GM15510 (cell line): ENCODE data around the gene INA.
"Not testable (repeated sequence)": the region's sequence is repeated elsewhere in the genome, so short reads cannot be mapped to it uniquely, and the experiment has no call there.

ENCODE experiments used
- POLR2A ChIP-seq: IDR thresholded peaks from 3 replicates; pipeline ENCODE4 v1.6.1; 2011; ENCODE audit warnings: borderline replicate concordance; ENCODE audit not compliant: insufficient read length; ENCODE audit errors: extremely low read depth

The INA gene

DNA sequence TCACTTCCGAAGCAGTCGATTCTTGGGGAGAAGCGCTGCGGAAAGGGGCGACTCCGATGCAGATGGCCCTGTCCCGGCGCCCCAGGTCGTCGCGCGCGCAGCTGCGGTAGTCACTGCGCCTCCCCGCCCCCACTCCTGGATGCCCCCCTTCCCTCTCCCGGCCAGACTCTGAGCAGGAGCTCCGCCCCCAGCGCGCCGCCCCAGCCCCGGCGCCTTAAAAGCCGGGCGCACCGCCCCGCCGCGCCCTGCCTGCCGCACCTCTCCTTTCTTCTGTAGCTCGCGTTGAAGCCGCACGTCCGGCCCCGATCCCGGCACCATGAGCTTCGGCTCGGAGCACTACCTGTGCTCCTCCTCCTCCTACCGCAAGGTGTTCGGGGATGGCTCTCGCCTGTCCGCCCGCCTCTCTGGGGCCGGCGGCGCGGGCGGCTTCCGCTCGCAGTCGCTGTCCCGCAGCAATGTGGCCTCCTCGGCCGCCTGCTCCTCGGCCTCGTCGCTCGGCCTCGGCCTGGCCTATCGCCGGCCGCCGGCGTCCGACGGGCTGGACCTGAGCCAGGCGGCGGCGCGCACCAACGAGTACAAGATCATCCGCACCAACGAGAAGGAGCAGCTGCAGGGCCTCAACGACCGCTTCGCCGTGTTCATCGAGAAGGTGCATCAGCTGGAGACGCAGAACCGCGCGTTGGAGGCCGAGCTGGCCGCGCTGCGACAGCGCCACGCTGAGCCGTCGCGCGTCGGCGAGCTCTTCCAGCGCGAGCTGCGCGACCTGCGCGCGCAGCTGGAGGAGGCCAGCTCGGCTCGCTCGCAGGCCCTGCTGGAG, at the start of gene INA:
INA (plus strand) TSS at position 243 of the 817 bp plus-strand sequence; CDS start at position 317, 74 bp downstream.
- no peak for TF ChIP-seq POLR2A

DNA sequence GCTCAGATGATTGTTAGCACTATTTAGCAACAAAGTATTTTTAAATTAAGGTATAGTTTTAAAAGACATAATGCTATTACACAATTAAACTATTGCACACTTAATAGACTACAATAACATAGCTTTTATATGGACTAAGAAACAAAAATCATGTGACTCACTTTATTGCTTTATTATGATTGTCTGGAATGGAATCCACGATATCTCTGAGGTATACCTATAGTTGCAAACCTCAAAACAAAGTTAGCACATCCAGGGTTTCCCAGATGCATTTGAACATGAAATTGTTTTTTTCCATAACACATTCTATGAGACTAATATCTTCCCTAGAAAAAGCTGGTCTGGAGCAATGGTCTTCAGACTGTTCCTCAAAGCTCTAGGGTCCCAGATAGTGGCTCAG, 49.5 kb upstream of the INA start:
- TF ChIP-seq POLR2A: no peak

DNA sequence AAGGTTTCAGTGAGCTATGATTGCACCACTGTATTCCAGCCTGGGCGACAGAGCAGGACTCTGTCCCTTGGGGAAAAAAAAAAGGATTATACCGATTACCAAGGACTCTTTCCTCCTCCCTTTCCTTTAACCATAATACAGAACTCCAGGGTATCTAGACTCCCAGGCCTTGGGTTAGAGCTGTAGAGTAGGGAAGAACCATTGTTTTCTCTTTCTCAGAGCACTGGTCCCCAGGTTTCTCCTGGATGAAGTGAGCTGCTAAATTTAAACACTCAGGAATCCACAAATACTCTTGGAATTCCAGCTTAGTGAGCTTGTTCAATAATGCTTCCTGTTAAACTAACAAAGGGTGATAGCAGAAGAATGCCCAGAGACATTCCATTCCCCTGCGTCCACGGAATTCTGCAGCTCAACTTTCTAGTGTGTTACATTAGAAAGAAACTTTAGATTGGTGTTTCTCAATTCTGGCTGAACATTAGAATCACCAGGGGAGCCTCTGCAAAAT, 45.8 kb upstream of the INA start:
- no peak for TF ChIP-seq POLR2A

DNA sequence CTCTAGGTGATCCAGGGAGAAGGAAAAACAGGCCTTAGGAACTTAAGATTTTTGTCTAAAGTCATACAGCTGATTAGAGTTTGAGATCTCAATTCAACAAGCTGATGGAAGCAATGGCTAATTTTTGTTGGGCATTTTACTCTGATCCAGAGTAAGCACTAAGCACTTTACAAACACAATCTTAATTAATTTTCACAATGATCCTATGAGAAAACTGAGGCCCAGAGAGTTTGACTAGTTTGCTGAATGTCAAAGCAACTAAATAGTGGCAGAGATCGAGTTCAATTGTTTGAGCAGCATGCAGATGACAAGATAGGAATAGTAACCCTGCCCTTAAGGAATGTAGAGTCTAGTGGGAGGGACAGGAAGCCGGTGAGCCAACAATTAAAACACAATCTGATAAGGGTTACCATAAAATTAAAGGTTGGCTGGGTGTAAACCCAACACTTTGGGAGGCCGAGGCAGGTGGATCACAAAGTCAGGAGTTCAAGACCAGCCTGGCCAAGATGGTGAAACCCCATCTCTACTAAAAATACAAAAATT, 44.7 kb upstream of the INA start:
- TF ChIP-seq POLR2A: no peak

DNA sequence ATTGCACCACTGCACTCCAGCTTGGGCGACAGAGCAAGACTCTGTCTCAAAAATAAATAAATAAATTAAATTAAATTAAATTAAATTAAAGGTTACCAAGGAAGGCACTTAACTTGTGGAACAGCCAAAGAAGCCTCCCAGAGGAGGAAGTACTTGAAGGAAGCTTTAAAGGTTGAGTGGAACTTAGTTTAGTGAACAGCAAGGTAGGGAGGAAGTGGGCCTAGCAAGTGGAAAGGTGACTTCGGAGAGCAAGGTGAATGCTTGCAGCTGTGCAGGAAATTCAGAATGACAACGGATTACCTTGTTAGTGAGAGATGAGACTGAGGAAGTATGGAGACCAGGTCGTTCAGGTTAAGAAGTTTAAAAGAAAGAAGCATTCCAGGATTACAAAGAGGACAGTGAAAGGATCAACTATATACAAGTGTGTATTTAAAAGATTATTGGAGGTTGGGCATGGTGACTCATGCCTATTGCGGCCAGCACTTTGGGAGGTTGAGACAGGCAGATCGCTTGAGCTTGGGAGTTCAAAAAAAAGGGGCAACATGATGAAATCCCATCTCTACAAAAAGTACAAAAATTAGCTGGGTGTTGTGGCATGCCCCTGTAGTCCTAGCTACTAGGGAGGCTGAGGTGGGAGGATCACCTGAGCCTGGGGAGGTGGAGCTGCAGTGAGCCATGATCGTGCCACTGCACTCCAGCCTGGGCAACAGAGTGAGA, 44.0 kb upstream of the INA start:
- TF ChIP-seq POLR2A: no peak

DNA sequence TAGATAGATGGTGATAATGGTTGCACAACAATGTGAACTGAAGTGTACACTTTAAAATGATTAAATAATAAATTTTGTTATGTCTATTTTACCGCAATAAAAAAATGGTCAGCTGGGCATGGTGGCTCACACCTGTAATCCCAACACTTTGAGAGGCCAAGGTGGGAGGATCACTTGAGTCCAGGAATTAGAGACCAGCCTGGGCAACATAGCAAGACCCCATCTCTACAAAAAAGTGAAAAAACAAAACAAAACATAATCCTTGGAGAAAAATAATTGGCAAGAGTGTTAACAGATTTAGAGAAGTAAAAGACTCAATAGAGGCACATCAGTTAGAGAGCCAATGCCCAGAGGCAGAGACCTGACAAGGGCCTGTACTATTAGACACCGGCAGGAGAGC, 41.2 kb upstream of the INA start:
- no peak for TF ChIP-seq POLR2A

DNA sequence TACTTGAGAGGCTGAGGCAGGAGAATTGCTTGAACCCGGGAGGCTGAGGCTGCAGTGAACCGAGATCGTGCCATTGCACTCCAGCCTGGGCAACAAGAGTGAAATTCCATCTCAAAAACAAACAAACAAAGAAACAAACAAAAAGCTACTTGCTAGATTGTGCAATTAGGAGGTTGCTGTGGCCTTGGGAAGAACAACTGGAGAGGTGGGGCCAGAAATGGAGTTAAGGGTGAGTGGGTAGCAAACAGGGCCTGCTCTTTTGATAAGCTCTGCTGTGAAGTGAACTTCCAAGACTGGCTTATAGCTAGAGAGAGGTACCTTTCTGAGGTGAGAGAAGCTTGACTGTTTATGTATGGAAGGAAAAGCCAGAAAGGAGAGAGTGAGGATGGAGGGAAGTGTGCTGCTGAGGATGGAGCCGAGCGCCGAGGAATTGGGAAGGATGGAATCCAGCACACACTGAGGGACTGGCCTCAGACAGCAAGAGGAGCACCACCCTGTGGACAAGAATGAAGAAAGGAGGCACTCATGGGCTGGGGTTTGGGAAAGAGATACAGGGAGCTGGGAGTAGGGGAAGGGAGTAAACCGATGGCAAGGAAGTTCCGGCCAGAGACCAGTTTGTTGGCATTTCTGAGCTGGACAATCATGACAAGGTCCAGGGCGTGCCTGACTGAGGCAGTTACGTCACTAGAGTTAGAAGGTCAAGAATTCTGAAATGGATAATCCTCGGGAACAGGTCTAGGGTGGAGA, 38.3 kb upstream of the INA start:
- no peak for TF ChIP-seq POLR2A

DNA sequence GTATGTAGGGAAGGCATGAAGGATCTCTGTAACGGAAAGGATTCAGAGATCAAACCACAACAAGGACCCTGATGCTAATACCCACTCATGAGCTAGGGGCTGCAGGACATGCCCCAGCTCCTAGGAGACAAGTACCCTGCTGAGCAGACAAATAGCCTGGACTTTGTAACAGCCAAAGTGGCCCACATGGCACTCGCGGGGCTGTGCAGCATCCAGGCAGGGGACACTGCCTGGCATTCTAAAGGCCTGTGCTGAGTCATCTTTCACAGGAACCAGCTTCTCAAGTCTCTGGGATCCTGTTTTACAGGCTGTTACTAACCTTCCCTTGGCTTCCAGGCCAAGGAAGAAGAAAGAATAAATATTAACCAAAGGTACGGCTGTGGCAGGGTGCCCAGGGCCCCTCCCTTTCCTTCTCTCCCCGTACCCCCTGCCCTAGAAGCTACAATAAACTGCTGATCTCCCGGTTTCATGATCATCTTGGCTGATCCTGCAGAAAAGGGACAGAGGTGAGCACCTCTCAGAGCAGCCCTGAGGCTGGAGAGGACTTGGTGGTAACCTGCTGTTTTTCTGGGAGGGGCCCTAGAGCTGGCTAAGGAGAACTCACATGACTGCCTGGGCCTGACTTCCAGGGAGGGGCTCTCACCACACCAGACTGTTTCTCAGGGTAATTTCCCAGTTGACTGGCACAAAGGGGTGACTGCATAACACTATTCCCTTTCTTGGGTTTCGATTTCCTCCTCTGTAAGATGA, 35.5 kb upstream of the INA start:
- no peak for TF ChIP-seq POLR2A

DNA sequence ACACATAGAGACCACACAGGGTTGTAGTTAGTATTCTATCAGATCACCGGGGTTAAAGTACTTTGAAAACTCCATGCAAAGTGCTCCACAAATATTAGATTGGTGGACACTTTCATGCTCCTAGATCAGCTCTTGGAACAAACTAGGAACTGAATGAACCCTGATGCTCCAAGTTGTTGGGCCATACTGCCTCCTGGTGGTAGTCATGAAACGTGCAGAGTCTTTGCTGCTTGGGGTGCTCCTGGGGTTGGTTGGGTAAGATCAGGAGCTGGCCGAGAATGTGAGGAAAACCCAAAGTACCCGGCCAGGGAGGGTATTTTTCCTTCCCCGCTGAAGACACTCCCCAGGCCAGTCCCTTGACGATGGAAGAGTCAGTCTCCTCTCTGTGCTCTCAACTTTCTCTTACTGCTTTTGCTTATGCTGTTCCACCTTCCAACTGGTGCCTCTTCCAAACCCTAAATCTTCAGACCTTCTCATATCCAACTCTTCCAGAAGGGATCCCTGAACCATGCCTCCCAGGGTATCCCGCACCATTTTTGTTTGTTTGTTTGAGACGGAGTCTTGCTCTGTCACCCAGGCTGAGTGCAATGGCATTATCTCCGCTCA, 32.2 kb upstream of the INA start:
- TF ChIP-seq POLR2A: no peak

DNA sequence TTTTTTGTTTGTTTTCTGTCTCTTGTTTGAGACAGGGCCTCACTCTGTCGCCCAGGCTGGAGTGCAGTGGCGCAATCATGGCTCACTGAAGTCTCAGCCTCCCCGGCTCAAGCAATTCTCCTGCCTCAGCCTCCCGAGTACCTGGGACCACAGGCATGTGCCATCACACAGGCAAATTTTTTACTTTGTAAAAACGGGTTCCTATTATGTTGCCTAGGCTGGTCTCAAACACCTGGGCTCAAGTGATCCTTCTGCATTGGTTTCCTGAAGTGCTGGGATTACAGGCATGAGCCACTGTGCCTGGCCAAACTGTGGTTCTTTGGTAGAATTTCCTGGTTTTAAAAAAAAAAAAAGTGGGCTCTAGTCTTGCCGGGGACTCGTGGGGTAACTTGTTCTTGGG, 31.4 kb upstream of the INA start, which contains the start of gene RPEL1:
RPEL1 (plus strand) TSS at position 301 of the 400 bp plus-strand sequence. CDS start 110 bp downstream, outside the sequence.
- TF ChIP-seq POLR2A: not testable (repeated sequence)

DNA sequence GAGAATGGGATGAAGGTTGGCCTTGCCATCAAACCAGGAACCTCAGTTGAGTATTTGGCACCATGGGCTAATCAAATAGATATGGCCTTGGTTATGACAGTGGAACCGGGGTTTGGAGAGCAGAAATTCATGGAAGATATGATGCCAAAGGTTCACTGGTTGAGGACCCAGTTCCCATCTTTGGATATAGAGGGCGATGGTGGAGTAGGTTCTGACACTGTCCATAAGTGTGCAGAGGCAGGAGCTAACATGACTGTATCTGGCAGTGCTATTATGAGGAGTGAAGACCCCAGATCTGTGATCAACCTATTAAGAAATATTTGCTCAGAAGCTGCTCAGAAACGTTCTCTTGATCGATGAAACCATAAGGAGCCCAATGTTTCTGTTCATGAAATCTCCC, 30.6 kb upstream of the INA start:
- no peak for TF ChIP-seq POLR2A

DNA sequence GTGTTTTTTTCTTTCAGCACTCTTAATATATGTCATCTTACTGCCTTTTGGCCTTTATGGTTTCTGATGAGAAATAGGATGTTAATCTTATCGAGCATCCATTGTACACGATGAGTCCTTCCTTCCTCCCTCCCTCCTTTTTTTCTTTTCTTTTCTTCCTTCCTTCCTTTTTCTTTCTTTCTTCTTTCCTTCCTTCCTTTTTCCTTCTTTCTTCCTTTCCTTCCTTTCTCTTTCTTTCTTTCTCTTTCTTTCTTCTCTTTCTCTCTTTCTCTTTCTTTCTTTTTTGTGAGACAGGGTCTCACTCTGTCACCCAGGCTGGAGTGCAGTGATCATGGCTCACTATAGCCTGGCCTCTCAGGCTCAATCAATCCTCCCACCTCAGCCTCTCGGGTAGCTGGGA, 22.8 kb upstream of the INA start:
- TF ChIP-seq POLR2A: no peak

DNA sequence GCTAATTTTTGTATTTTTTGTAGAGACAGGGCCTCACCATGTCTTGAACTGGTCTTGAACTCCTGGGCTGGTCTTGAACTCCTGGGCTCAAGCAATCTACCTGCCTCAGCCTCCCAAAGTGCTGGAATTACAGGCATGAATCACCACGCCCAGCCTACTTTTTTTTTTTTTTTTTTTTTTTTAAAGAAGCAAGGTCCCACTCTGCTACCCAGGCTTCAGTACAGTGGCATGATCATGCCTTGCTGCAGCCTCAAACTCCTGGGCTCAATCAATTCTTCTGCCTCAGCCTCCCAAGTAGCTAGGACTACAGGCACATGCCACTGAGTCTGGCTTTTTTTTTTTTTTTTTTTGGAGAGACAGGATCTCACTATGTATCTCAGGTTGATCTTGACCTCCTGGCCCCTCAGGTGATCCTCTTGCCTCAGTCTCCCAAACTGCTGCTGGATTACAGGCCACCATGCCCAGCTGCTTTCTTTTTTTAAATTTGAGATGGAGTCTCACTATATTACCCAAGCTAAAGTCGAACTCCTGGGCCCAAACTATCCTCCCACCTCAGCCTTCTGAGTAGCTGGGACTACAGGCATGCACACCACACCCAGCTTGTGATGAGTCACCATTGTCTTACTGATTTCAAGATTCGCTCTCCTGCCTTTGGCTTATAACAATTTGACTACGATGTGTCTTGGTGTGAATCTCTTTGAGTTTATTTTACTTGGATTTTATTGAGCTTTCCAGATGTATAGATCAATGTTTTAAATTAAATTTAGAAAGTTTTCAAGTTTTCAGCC, 22.2 kb upstream of the INA start:
- TF ChIP-seq POLR2A: no peak
